Panc1 (cell line): Measurements from ENCODE around the gene MTHFD1L. TPM values are rescaled to one million over a fixed set of nuclear protein-coding genes. Genes with fewer than 3 reads are reported as not detected.

Source experiments
- ATAC-seq: fragments of 200-7000 bp; cut with Tn5 transposase; 2 replicates; pipeline ENCODE4 v1.9.1; 2020; ENCODE audit warnings: mild to moderate bottlenecking, moderate library complexity
- BruUV-seq: library from RNA; stranded (reverse); fragments of 400-500 nt; replicated peaks from 2 replicates; lab custom pipeline; 2021; lab: Mats Ljungman, UMichigan
- CTCF ChIA-PET: fragments of 300-600 bp; sonication (Branson Sonifier 250); formaldehyde crosslinking; loops from one replicate; lab custom pipeline; 2022; ENCODE audit warnings: antibody characterized with exemption; lab: Charles Lee
- POLR2A ChIA-PET: fragments of 300-600 bp; sonication (Branson Sonifier 250); formaldehyde crosslinking; loops from one replicate; lab custom pipeline; 2022; ENCODE audit warnings: antibody characterized with exemption; lab: Charles Lee
- DNase-seq: peaks from one replicate; pipeline ENCODE4 v3.0.0-alpha.2; 2010; ENCODE audit warnings: low read depth, low spot score
- H3K27ac ChIP-seq: 2 replicates; pipeline ENCODE4 v1.5.1; 2011; ENCODE audit warnings: mild to moderate bottlenecking, low read length, inconsistent platforms
- H3K27me3 ChIP-seq: fragments of 200-500 bp; sonication (Bioruptor generic); 2 replicates; pipeline ENCODE4 v1.6.0; 2014; ENCODE audit warnings: low read length, inconsistent platforms; ENCODE audit not compliant: control insufficient read depth, insufficient read depth
- H3K36me3 ChIP-seq: fragments of 200-500 bp; sonication (Bioruptor generic); 2 replicates; pipeline ENCODE4 v1.5.1; 2014; ENCODE audit warnings: inconsistent platforms, mild to moderate bottlenecking, low read length, moderate library complexity; ENCODE audit not compliant: control insufficient read depth, insufficient read depth
- H3K4me1 ChIP-seq: 2 replicates; pipeline ENCODE4 v1.5.1; 2011; ENCODE audit warnings: inconsistent platforms, mild to moderate bottlenecking, low read length, moderate library complexity; ENCODE audit not compliant: control insufficient read depth, insufficient read depth
- H3K4me3 ChIP-seq, 2 experiments: 2 replicates each; pipeline ENCODE4 v1.5.1; 2011 to 2012; ENCODE audit warnings: low read depth in 2 of 2, low read length in 2 of 2, mild to moderate bottlenecking in 2 of 2, inconsistent platforms in 1 of 2, moderate library complexity in 1 of 2
- H3K9me3 ChIP-seq: fragments of 200-500 bp; sonication (Bioruptor generic); 2 replicates; pipeline ENCODE4 v1.5.1; 2014; ENCODE audit warnings: low read depth, mild to moderate bottlenecking, inconsistent platforms, low read length, moderate library complexity; ENCODE audit not compliant: control insufficient read depth, insufficient read depth
- POLR2AphosphoS5 ChIP-seq: IDR thresholded peaks from 2 replicates; pipeline ENCODE4 v1.6.1; 2012; ENCODE audit warnings: mild to moderate bottlenecking, low read depth, low read length, moderate library complexity
- SIN3A ChIP-seq: IDR thresholded peaks from 2 replicates; pipeline ENCODE4 v1.6.1; 2012; ENCODE audit warnings: low read depth, mild to moderate bottlenecking, low read length, moderate library complexity, borderline replicate concordance; ENCODE audit not compliant: insufficient read depth
- TCF7L2 ChIP-seq: IDR thresholded peaks from 2 replicates; pipeline ENCODE4 v1.6.1; 2011; ENCODE audit warnings: mild to moderate bottlenecking, low read depth, low read length, inconsistent platforms
- in situ Hi-C: cut with HindIII; loops from 2 replicates; pipeline ENCODE4 v1.10.0; 2016; ENCODE audit warnings: low sequenced_read_pairs, low pct_unique_long_range_greater_than_20kb
- intact Hi-C: fragments of 100-400 bp; cut with micrococcal nuclease; formaldehyde crosslinking; loops from one replicate; pipeline ENCODE4 v1.10.0; 2022; ENCODE audit not compliant: unreplicated experiment
- total RNA-seq: library from RNA; stranded (reverse); gene quantifications from one replicate; pipeline ENCODE4 v1.2.1, GENCODE V29; 2021; ENCODE audit not compliant: unreplicated experiment
- TF ChIP-seq, protein P1 (sequence below), 2 experiments: IDR thresholded peaks; 2 replicates each; pipeline ENCODE4 v1.6.1; 2011 to 2012; ENCODE audit warnings: low read depth in 2 of 2, control low read depth in 1 of 2, low read length in 1 of 2, mild to moderate bottlenecking in 1 of 2, moderate library complexity in 1 of 2; ENCODE audit not compliant: insufficient read depth in 1 of 2
- TF ChIP-seq, protein P2 (sequence below): fragments of 450-650 bp; IDR thresholded peaks from 2 replicates; pipeline ENCODE4 v1.5.1; 2017; ENCODE audit warnings: mild to moderate bottlenecking

Gene MTHFD1L
- total RNA-seq, 1 experiment from 2014 or later: 76.2 TPM

DNA sequence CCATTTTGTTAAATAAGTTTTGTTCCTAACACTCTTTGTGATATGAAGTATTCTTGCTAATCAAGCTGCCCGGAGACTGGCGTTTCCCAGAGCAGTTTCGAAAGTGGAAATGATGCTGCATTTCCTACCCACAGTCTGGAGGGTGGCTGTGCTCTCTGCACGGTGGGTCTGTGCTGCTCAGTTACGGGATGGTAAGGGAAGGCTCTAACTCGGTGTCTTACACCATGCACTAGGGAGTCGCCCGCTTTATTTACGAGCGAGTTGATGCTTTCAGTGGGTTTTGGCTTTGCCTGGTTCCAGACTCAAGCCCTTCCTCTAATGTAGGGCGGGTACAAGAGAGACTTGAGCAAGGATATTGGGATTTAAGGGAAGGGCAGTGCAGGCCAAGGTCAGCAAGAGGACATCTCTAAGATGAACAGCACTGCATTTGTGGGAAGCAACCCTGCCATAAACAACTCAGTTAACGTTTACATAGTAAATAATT is 194.2 kb downstream of the MTHFD1L start:
- no peaks in the 10 kb centered on the region for H3K36me3 ChIP-seq
- in situ Hi-C loops (no loop called here), intact Hi-C loops (loop anchor here (10.0 kb wide), 1 partner anchor 265 kb away; no protein-coding TSS in a partner anchor)
- H3K27ac ChIP-seq: peak overlapping the region; percentile 98
- TF ChIP-seq, protein P1, sequence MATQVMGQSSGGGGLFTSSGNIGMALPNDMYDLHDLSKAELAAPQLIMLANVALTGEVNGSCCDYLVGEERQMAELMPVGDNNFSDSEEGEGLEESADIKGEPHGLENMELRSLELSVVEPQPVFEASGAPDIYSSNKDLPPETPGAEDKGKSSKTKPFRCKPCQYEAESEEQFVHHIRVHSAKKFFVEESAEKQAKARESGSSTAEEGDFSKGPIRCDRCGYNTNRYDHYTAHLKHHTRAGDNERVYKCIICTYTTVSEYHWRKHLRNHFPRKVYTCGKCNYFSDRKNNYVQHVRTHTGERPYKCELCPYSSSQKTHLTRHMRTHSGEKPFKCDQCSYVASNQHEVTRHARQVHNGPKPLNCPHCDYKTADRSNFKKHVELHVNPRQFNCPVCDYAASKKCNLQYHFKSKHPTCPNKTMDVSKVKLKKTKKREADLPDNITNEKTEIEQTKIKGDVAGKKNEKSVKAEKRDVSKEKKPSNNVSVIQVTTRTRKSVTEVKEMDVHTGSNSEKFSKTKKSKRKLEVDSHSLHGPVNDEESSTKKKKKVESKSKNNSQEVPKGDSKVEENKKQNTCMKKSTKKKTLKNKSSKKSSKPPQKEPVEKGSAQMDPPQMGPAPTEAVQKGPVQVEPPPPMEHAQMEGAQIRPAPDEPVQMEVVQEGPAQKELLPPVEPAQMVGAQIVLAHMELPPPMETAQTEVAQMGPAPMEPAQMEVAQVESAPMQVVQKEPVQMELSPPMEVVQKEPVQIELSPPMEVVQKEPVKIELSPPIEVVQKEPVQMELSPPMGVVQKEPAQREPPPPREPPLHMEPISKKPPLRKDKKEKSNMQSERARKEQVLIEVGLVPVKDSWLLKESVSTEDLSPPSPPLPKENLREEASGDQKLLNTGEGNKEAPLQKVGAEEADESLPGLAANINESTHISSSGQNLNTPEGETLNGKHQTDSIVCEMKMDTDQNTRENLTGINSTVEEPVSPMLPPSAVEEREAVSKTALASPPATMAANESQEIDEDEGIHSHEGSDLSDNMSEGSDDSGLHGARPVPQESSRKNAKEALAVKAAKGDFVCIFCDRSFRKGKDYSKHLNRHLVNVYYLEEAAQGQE (IDR thresholded peaks at IDR 0.05; ENCODE audit: insufficient read depth in 1 of 2, low read depth in 2 of 2, low read length in 1 of 2): no peak
- no peak for TF ChIP-seq TCF7L2
- H3K4me3 ChIP-seq: no peak overlapping the region
- no peaks in the 10 kb centered on the region for H3K27me3 ChIP-seq
- BruUV-seq: TSS peak; percentile 95
- H3K4me1 ChIP-seq: peaks cover 61% of the 10 kb centered on the region
- CTCF ChIA-PET: no interaction called here
- POLR2A ChIA-PET: interaction anchor here (0.5 to 0.6 kb wide), 2 partner anchors 129 to 261 kb away, joined by 4 to 6 read pairs; no protein-coding TSS in a partner anchor
- ATAC-seq: peak; percentile 70
- H3K9me3 ChIP-seq: no peaks in the 10 kb centered on the region
- DNase-seq: no peak

DNA sequence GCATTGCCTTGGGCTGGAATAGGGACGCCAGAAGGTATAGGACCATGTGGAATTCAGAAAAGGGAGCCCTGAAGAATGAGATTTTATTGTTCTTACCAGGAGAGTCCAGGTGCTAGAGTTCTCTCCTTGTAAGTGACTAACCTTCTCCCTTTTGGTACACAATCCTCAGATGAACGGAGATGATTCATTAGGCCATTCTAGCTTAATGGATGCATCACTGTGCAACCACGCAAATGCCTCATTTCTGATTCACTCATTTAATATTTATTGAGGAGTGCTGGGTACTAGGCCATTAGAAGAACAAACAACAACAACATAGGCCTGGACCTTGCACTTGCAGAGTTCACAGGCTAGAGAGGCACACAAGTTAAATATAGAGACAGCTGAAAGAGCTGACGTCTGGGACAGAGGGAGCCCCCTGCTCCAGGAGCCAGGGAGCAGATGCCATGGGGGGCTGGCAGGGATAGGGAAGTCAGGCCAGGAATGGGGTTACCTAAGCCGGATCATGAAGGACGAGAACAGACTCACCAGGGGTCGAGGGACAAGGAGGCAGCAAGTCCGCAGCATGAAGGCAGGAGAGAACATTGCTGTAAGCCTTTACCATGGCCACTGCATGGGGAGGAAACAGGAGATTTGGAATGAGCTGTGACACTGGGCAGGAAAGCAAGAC is 194.7 kb downstream of the MTHFD1L start:
- in situ Hi-C loops (no loop called here), intact Hi-C loops (loop anchor here (10.0 kb wide), 1 partner anchor 265 kb away; no protein-coding TSS in a partner anchor)
- Histone ChIP-seq H3K36me3 (no peaks in the 10 kb centered on the region), H3K4me3 (no peak overlapping the region), H3K27me3 (no peaks in the 10 kb centered on the region), H3K27ac (peak overlapping the region; percentile 98), H3K4me1 (peaks cover 63% of the 10 kb centered on the region), H3K9me3 (no peaks in the 10 kb centered on the region)
- ATAC-seq: peak; percentile 94
- ChIA-PET CTCF (no interaction called here), POLR2A (interaction anchor here (0.5 kb wide), 1 partner anchor 128 kb away, joined by 6 read pairs; no protein-coding TSS in a partner anchor)
- BruUV-seq: no TSS peak
- peak; percentile 98 for DNase-seq
- TF ChIP-seq POLR2AphosphoS5 (peak; percentile 83; the same call in 1 of the 2 replicates), SIN3A (0 out of 2 replicates have a peak, but pooled peaks have one; percentile 28), TCF7L2 (peak; percentile 72)
- TF ChIP-seq, protein P1 (IDR thresholded peaks at IDR 0.05; ENCODE audit: insufficient read depth in 1 of 2, low read depth in 2 of 2, low read length in 1 of 2): peak in 1 of 2 experiments; percentile 39; a peak in 1 of 4 replicates
- TF ChIP-seq, protein P2, sequence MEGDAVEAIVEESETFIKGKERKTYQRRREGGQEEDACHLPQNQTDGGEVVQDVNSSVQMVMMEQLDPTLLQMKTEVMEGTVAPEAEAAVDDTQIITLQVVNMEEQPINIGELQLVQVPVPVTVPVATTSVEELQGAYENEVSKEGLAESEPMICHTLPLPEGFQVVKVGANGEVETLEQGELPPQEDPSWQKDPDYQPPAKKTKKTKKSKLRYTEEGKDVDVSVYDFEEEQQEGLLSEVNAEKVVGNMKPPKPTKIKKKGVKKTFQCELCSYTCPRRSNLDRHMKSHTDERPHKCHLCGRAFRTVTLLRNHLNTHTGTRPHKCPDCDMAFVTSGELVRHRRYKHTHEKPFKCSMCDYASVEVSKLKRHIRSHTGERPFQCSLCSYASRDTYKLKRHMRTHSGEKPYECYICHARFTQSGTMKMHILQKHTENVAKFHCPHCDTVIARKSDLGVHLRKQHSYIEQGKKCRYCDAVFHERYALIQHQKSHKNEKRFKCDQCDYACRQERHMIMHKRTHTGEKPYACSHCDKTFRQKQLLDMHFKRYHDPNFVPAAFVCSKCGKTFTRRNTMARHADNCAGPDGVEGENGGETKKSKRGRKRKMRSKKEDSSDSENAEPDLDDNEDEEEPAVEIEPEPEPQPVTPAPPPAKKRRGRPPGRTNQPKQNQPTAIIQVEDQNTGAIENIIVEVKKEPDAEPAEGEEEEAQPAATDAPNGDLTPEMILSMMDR: no peak
